Measurements from ENCODE around the gene PTPRCAP.
A peak's percentile ranks its signal among the peaks of the same experiment; 100 is the strongest.
"Not testable (repeated sequence)": the region's sequence is repeated elsewhere in the genome, so short reads cannot be mapped to it uniquely, and the experiment has no call there.

The PTPRCAP gene

GRCh38 chr11:67483831-67484665 is 46.6 kb upstream of the PTPRCAP start:
- Histone ChIP-seq H3K27me3 (ENCODE audit: control insufficient read depth, insufficient read depth, low read length) (no peaks in the 10 kb centered on the region), H3K4me1 (no peaks in the 10 kb centered on the region), H3K36me3 (ENCODE audit: control insufficient read depth, insufficient read depth, low read length) (no peaks in the 10 kb centered on the region), H3K79me2 (peaks cover 2% of the 10 kb centered on the region), H3K4me2 (ENCODE audit: low read length) (peak overlapping the region; percentile 91), H3K9me3 (ENCODE audit: control insufficient read depth, low read length) (no peaks in the 10 kb centered on the region), H2AFZ (no peak overlapping the region), H3K27ac (no peak overlapping the region), H3K9ac (no peak overlapping the region), H3K4me3 (ENCODE audit: low read depth, low read length) (peak overlapping the region; percentile 82)
- no peak for TF ChIP-seq CTCF (IDR thresholded peaks at IDR 0.05)

- Histone ChIP-seq H3K36me3 (ENCODE audit: control insufficient read depth, insufficient read depth, low read length) (no peaks in the 10 kb centered on the region), H3K4me2 (ENCODE audit: low read length) (peak within 1 kb of the TSS; percentile 91), H3K4me1 (no peaks in the 10 kb centered on the region), H3K27ac (peak within 1 kb of the TSS; percentile 77), H3K79me2 (peaks cover 2% of the 10 kb centered on the region), H2AFZ (peak within 1 kb of the TSS; percentile 87), H3K4me3 (ENCODE audit: low read depth, low read length) (peak within 1 kb of the TSS; percentile 82), H3K9me3 (ENCODE audit: control insufficient read depth, low read length) (no peaks in the 10 kb centered on the region), H3K9ac (peak within 1 kb of the TSS; percentile 2), H3K27me3 (ENCODE audit: control insufficient read depth, insufficient read depth, low read length) (no peaks in the 10 kb centered on the region)
- TF ChIP-seq CTCF (IDR thresholded peaks at IDR 0.05) = no peak
Measured at GRCh38 chr11:67482827-67483798, 45.6 kb upstream of the PTPRCAP start, which contains the start of gene AIP. Gene AIP (plus strand): TSS chr11:67483026. CDS start chr11:67483159, 133 bp downstream.

GRCh38 chr11:67482275-67482826 is 44.9 kb upstream of the PTPRCAP start:
- H3K27me3 ChIP-seq (ENCODE audit: control insufficient read depth, insufficient read depth, low read length) = no peaks in the 10 kb centered on the region
- peak overlapping the region; percentile 91 for H3K4me2 ChIP-seq (ENCODE audit: low read length)
- no peak for TF ChIP-seq CTCF (IDR thresholded peaks at IDR 0.05)
- H3K9me3 ChIP-seq (ENCODE audit: control insufficient read depth, low read length) = no peaks in the 10 kb centered on the region
- peak overlapping the region; percentile 82 for H3K4me3 ChIP-seq (ENCODE audit: low read depth, low read length)
- H3K27ac ChIP-seq = peak overlapping the region; percentile 77
- no peaks in the 10 kb centered on the region for H3K36me3 ChIP-seq (ENCODE audit: control insufficient read depth, insufficient read depth, low read length)
- peaks cover 2% of the 10 kb centered on the region for H3K79me2 ChIP-seq
- H3K9ac ChIP-seq = peak overlapping the region; percentile 2
- H3K4me1 ChIP-seq = no peaks in the 10 kb centered on the region
- H2AFZ ChIP-seq = peak overlapping the region; percentile 87

GRCh38 chr11:67477344-67478050 is 40.0 kb upstream of the PTPRCAP start:
- H3K27ac ChIP-seq; H3K27me3 ChIP-seq (ENCODE audit: control insufficient read depth, insufficient read depth, low read length); H3K4me2 ChIP-seq (ENCODE audit: low read length); H3K9ac ChIP-seq; H3K9me3 ChIP-seq (ENCODE audit: control insufficient read depth, low read length); H3K79me2 ChIP-seq; H3K4me3 ChIP-seq (ENCODE audit: low read depth, low read length); H3K36me3 ChIP-seq (ENCODE audit: control insufficient read depth, insufficient read depth, low read length); H2AFZ ChIP-seq; H3K4me1 ChIP-seq: not testable (repeated sequence)

- H3K4me2 ChIP-seq (ENCODE audit: low read length); H3K27me3 ChIP-seq (ENCODE audit: control insufficient read depth, insufficient read depth, low read length); H3K4me3 ChIP-seq (ENCODE audit: low read depth, low read length): not testable (repeated sequence)
Measured at GRCh38 chr11:67476692-67477091, 39.2 kb upstream of the PTPRCAP start.

More at GRCh38 chr11:67476692-67477091, 39.2 kb upstream of the PTPRCAP start:
- H3K36me3 ChIP-seq (ENCODE audit: control insufficient read depth, insufficient read depth, low read length); H3K9me3 ChIP-seq (ENCODE audit: control insufficient read depth, low read length); H3K27ac ChIP-seq; H3K79me2 ChIP-seq; H3K4me1 ChIP-seq; H2AFZ ChIP-seq; H3K9ac ChIP-seq: not testable (repeated sequence)
